Mesendoderm (in vitro differentiated cells): ENCODE measurements around the gene AGAP1.

ENCODE experiments used
- DNase-seq: peaks from one replicate; pipeline ENCODE4 v3.0.0; 2013
- H2AK5ac ChIP-seq: 2 replicates; pipeline ENCODE4 v1.6.1; 2013; ENCODE audit warnings: low read length, inconsistent platforms
- H2BK120ac ChIP-seq: 2 replicates; pipeline ENCODE4 v1.6.1; 2013; ENCODE audit warnings: low read depth, mild to moderate bottlenecking, low read length, moderate library complexity, mixed read lengths
- H2BK15ac ChIP-seq: replicated peaks from 2 replicates; pipeline ENCODE4 v1.6.1; 2013; ENCODE audit warnings: low read depth, mild to moderate bottlenecking, moderate library complexity
- H2BK5ac ChIP-seq: 2 replicates; pipeline ENCODE4 v1.6.1; 2013; ENCODE audit warnings: low read length, inconsistent platforms
- H3K18ac ChIP-seq: 2 replicates; pipeline ENCODE4 v1.6.1; 2013; ENCODE audit warnings: mild to moderate bottlenecking, low read length, mixed read lengths
- H3K23ac ChIP-seq: one replicate; pipeline ENCODE4 v1.6.1; 2013; ENCODE audit warnings: low read length
- H3K27ac ChIP-seq: 2 replicates; pipeline ENCODE4 v1.5.1; 2013; ENCODE audit warnings: low read depth, mild to moderate bottlenecking, inconsistent platforms, low read length, moderate library complexity
- H3K27me3 ChIP-seq: 2 replicates; pipeline ENCODE4 v1.6.1; 2013; ENCODE audit warnings: low read length, control low read depth, mild to moderate bottlenecking, inconsistent platforms; ENCODE audit not compliant: insufficient read depth, poor library complexity
- H3K36me3 ChIP-seq: 2 replicates; pipeline ENCODE4 v1.6.1; 2013; ENCODE audit warnings: low read length, inconsistent platforms; ENCODE audit not compliant: control insufficient read depth, insufficient read depth
- H3K4ac ChIP-seq: one replicate; pipeline ENCODE4 v1.6.1; 2013; ENCODE audit warnings: low read depth, mild to moderate bottlenecking, low read length, moderate library complexity
- H3K4me1 ChIP-seq: 2 replicates; pipeline ENCODE4 v1.6.1; 2013; ENCODE audit warnings: low read depth, low read length, inconsistent platforms; ENCODE audit not compliant: control insufficient read depth
- H3K4me2 ChIP-seq: 2 replicates; pipeline ENCODE4 v1.6.1; 2013; ENCODE audit warnings: low read length
- H3K4me3 ChIP-seq: 2 replicates; pipeline ENCODE4 v1.5.1; 2013; ENCODE audit warnings: mild to moderate bottlenecking, low read length
- H3K56ac ChIP-seq: one replicate; pipeline ENCODE4 v1.6.1; 2013; ENCODE audit warnings: low read length
- H3K79me1 ChIP-seq: 2 replicates; pipeline ENCODE4 v1.6.1; 2013; ENCODE audit warnings: low read length, inconsistent platforms
- H3K79me2 ChIP-seq: 2 replicates; pipeline ENCODE4 v1.6.1; 2013; ENCODE audit warnings: mild to moderate bottlenecking, low read length; ENCODE audit not compliant: control insufficient read depth, insufficient read depth
- H3K9ac ChIP-seq: 2 replicates; pipeline ENCODE4 v1.6.1; 2013; ENCODE audit warnings: low read length, inconsistent platforms
- H4K5ac ChIP-seq: one replicate; pipeline ENCODE4 v1.6.1; 2013; ENCODE audit warnings: low read length
- H4K8ac ChIP-seq: one replicate; pipeline ENCODE4 v1.6.1; 2013; ENCODE audit warnings: low read depth, mild to moderate bottlenecking, control low read depth, low read length, moderate library complexity
- WGBS: extraction: QIAGEN DNeasy Blood & Tissue Kit; methylation state at CpG from one replicate; pipeline ENCODE4 v1.1.7; 2013; ENCODE audit warnings: low lambda C conversion rate, missing lambda C conversion rate; ENCODE audit not compliant: insufficient coverage; ENCODE audit errors: extremely low coverage; 5-methylcytosine and 5-hydroxymethylcytosine counted together

AGAP1 gene

DNA sequence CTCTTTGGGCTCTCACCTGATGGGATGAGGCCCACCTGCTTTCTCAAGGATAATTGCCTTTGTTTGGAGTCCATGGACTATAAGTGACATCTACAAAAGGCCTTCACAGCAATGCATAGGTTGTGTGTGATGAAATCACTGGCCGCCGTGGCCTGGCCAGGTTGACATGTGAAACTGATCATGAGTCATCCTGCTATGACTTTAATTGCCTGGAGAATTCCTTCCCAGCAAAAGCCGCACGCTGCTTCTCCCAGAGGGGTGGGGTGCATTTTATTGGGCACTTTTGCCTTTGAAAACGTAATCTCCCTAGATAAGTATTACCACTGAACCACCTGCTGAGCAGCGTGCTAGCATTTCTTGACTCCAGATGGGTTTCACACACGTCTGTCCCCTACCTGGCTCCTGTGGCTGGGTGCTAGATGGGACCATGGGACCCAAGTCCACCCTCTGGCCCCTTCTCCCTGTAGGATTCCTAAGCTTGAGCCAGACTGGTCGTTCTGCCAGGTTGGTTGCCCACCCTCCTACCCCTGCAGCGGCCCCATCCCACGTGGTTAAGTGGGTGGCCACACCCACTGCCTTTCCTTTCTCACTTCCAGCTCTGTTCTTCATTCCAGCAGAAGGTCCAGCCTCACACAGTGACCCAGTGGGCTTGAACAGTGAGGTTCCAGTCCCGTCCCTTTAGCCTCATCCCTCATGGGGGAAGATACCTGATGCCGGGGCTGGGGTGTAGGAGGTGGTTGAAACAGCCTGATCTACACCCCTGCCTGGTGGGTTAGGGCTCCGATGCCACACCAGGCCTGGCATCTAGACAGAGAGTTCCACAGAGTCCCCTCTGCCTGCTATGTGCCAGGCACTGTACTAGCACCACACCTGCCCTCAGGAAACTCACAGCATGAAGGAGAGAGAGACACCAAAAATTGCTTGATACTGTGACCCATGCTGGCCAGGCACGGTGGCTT lies 584.7 kb downstream of the AGAP1 start:
- no peak overlapping the region for H3K56ac ChIP-seq
- no peaks in the 10 kb centered on the region for H3K27me3 ChIP-seq
- no peaks in the 10 kb centered on the region for H3K36me3 ChIP-seq
- no peak overlapping the region for H4K5ac ChIP-seq
- H3K23ac ChIP-seq, result no peak overlapping the region
- no peak overlapping the region for H3K27ac ChIP-seq
- H3K79me2 ChIP-seq, result no peaks in the 10 kb centered on the region
- H3K18ac ChIP-seq, result no peak overlapping the region
- H3K4me1 ChIP-seq, result peaks cover 2% of the 10 kb centered on the region
- H2BK15ac ChIP-seq, result no peak overlapping the region
- no peak overlapping the region for H3K4ac ChIP-seq
- H3K4me3 ChIP-seq, result no peak overlapping the region
- H2AK5ac ChIP-seq, result no peak overlapping the region
- no peak overlapping the region for H3K4me2 ChIP-seq
- H4K8ac ChIP-seq, result no peak overlapping the region
- H2BK5ac ChIP-seq, result no peak overlapping the region
- no peak overlapping the region for H2BK120ac ChIP-seq
- no CpG with 5 or more reads among the region's 14 CpGs for WGBS
- H3K9ac ChIP-seq, result no peak overlapping the region
- peak; percentile 65 for DNase-seq
- H3K79me1 ChIP-seq, result no peaks in the 10 kb centered on the region

DNA sequence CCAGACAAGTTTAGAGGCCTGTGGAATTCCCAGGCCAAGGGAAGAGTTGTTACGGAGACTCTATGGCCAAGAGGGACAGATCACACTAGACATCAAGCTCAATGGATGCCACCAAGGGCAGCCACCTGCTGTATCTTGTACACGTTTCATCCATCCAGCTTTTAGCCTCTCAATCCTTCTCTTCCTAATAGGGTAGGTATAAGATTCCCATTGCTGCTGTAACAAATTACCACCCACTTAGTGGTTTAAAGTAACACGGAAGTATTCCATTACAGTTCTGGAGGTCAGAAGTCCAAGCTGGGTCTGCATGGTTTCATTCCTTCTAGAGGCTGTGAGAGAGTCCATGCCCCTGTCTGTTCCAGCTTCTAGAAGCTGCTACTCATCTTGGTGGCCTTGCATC lies 586.6 kb downstream of the AGAP1 start:
- WGBS, result no CpG with 5 or more reads among the region's 3 CpGs
- no peak overlapping the region for H2BK5ac ChIP-seq
- H3K56ac ChIP-seq, result no peak overlapping the region
- H3K27me3 ChIP-seq, result no peaks in the 10 kb centered on the region
- no peak overlapping the region for H4K8ac ChIP-seq
- no peak overlapping the region for H3K4ac ChIP-seq
- no peak for DNase-seq
- peaks cover 2% of the 10 kb centered on the region for H3K4me1 ChIP-seq
- no peak overlapping the region for H4K5ac ChIP-seq
- no peak overlapping the region for H3K27ac ChIP-seq
- H2BK120ac ChIP-seq, result no peak overlapping the region
- H3K4me3 ChIP-seq, result no peak overlapping the region
- H2BK15ac ChIP-seq, result no peak overlapping the region
- H2AK5ac ChIP-seq, result no peak overlapping the region
- no peak overlapping the region for H3K9ac ChIP-seq
- H3K79me2 ChIP-seq, result no peaks in the 10 kb centered on the region
- H3K23ac ChIP-seq, result no peak overlapping the region
- H3K4me2 ChIP-seq, result no peak overlapping the region
- H3K79me1 ChIP-seq, result no peaks in the 10 kb centered on the region
- no peaks in the 10 kb centered on the region for H3K36me3 ChIP-seq
- H3K18ac ChIP-seq, result no peak overlapping the region

DNA sequence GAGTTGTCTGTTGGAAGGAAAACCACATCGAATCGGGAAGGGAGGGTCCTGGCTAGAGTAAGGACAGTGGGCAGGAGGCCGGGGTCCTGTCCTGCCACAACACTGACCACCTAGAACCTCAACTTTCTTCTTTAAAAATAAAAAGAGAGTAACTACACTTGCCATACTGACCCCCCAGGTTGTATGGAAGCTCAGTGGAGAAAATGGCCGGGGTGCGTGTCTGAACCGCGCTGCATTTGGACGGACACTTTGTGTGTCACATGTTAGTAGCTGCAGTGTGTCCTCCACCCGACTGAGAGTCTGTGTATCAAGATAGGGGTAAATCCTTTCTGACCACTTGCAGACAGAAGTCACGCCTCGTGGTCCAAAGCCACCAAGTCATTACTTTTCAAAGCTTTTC lies 587.3 kb downstream of the AGAP1 start:
- Histone ChIP-seq H2BK120ac (no peak overlapping the region), H3K36me3 (no peaks in the 10 kb centered on the region), H3K79me2 (no peaks in the 10 kb centered on the region), H4K5ac (no peak overlapping the region), H3K9ac (no peak overlapping the region), H3K4me1 (peaks cover 2% of the 10 kb centered on the region), H2BK5ac (no peak overlapping the region), H2BK15ac (no peak overlapping the region), H3K4ac (no peak overlapping the region), H3K27ac (no peak overlapping the region), H4K8ac (no peak overlapping the region), H3K79me1 (no peaks in the 10 kb centered on the region), H3K56ac (no peak overlapping the region), H3K18ac (no peak overlapping the region), H3K4me3 (no peak overlapping the region), H3K23ac (no peak overlapping the region), H2AK5ac (no peak overlapping the region), H3K4me2 (no peak overlapping the region), H3K27me3 (no peaks in the 10 kb centered on the region)
- WGBS, result no CpG with 5 or more reads among the region's 11 CpGs
- DNase-seq, result no peak

DNA sequence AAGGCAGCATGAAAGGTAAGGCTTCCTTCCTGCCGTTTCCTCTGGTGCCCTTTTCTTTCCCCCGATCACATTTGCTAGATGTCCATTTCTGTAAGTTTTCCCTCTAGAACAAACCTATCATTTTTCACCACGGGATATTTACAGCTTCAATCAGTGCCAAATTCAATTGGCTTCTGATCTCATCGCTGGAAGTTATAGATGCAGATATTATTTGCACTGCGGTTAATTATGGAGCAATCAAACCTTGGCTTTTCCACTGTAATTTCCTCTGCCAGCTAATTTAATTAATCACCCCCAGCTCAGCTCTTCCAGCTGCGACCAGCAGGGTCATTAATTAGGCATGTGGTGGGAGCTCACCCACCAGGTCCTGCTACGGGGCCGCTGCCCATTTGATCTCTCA lies 588.2 kb downstream of the AGAP1 start:
- H3K4me2 ChIP-seq, result no peak overlapping the region

DNA sequence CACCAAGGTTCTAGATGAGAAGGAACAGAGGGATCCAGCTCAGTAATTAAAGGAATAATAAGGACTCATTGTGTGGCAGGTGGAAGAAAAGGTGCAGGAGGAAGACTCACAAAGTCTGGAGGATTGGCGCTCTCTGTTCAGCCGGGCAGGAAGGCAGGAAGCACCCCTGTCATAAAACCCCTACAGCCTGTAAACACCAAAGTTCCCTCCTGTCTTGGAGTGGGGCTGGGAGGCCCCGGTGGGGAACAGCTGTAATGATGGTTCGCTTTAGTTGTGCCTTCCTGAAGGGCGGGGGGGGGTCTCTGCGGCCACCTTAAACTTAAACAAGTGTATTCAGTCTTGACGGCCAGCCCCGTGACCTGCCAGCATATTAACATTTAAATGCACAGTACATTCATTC lies 590.1 kb downstream of the AGAP1 start:
- Histone ChIP-seq H3K56ac (no peak overlapping the region), H3K36me3 (no peaks in the 10 kb centered on the region), H4K5ac (no peak overlapping the region), H3K4ac (no peak overlapping the region), H3K23ac (no peak overlapping the region), H3K79me1 (no peaks in the 10 kb centered on the region), H3K4me2 (no peak overlapping the region), H2AK5ac (no peak overlapping the region), H4K8ac (no peak overlapping the region), H2BK120ac (no peak overlapping the region), H3K27me3 (no peaks in the 10 kb centered on the region), H3K18ac (no peak overlapping the region), H2BK15ac (no peak overlapping the region), H3K4me3 (no peak overlapping the region), H3K9ac (no peak overlapping the region), H3K79me2 (no peaks in the 10 kb centered on the region), H2BK5ac (no peak overlapping the region), H3K27ac (no peak overlapping the region), H3K4me1 (peaks cover 3% of the 10 kb centered on the region)
- WGBS, result no CpG with 5 or more reads among the region's 8 CpGs
- no peak for DNase-seq

More for the DNA sequence above, 588.2 kb downstream of the AGAP1 start:
- Histone ChIP-seq H2BK120ac (no peak overlapping the region), H3K79me2 (no peaks in the 10 kb centered on the region), H4K8ac (no peak overlapping the region), H3K4ac (no peak overlapping the region), H3K79me1 (no peaks in the 10 kb centered on the region), H3K56ac (no peak overlapping the region), H3K27ac (no peak overlapping the region), H4K5ac (no peak overlapping the region), H3K9ac (no peak overlapping the region), H3K27me3 (no peaks in the 10 kb centered on the region), H3K23ac (no peak overlapping the region), H3K4me3 (no peak overlapping the region), H3K4me1 (peaks cover 2% of the 10 kb centered on the region), H3K18ac (no peak overlapping the region), H2AK5ac (no peak overlapping the region), H3K36me3 (no peaks in the 10 kb centered on the region), H2BK5ac (no peak overlapping the region), H2BK15ac (no peak overlapping the region)
- DNase-seq, result no peak
- no CpG with 5 or more reads among the region's 8 CpGs for WGBS
